HG03103 (cell line): Measurements from ENCODE around the gene URB2.
"Not testable (repeated sequence)": the region's sequence is repeated elsewhere in the genome, so short reads cannot be mapped to it uniquely, and the experiment has no call there.

Experiments
- ATAC-seq: cut with Tn5 transposase; IDR thresholded peaks from one replicate; pipeline ENCODE4 v1.9.1; 2021; ENCODE audit warnings: low read depth; ENCODE audit not compliant: unreplicated experiment

URB2 gene

GRCh38 chr1:229689904-229690303, 63.9 kb downstream of the URB2 start:
- no peak for ATAC-seq

GRCh38 chr1:229690662-229691061, 64.6 kb downstream of the URB2 start:
- no peak for ATAC-seq

GRCh38 chr1:229691362-229691761, 65.3 kb downstream of the URB2 start:
- ATAC-seq: no peak

- ATAC-seq: no peak
These were observed 67.3 kb downstream of the URB2 start for GRCh38 chr1:229693129-229693900.

GRCh38 chr1:229694053-229694693, 68.1 kb downstream of the URB2 start:
- ATAC-seq: no peak

GRCh38 chr1:229696385-229696784, 70.3 kb downstream of the URB2 start:
- ATAC-seq: no peak

- ATAC-seq: no peak
These were observed 73.7 kb downstream of the URB2 start for GRCh38 chr1:229699613-229700267.

- no peak for ATAC-seq
These were observed 78.1 kb downstream of the URB2 start for GRCh38 chr1:229704157-229704556.

- ATAC-seq: not testable (repeated sequence)
These were observed 79.1 kb downstream of the URB2 start for GRCh38 chr1:229705152-229705551.

GRCh38 chr1:229707127-229707526, 81.1 kb downstream of the URB2 start:
- ATAC-seq: not testable (repeated sequence)

- no peak for ATAC-seq
These were observed 83.5 kb downstream of the URB2 start for GRCh38 chr1:229709500-229710013.
